ENCODE measurements around the gene DMGDH.

Gene DMGDH

GRCh38 chr5:79069488-79070349, at the start of gene DMGDH, which contains the start of gene BHMT2:
DMGDH (minus strand) TSS chr5:79069674; CDS start chr5:79069620, 54 bp downstream.
BHMT2 (plus strand) TSS chr5:79069767; CDS start chr5:79069783, 16 bp downstream.
- DNase-seq: peak in 1 of 2 donors; percentile 3

DNA sequence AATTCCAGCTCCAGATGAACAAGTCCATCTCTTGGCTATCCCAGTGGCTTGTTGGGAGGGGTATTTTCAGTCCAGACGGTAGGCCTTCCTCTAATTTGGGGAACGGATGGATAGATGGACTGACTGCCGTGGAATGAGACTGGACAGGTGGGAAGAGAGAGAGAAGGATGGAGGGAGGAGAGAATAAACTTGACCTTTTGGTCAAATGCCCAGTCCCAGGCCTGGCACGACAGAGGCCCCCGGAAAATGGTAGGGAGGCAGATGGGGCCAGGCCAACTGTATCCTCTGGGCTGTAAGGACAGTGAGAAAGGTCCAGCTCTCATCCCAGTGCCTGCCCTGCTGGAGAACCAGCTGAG, 43.2 kb upstream of the DMGDH start:
- DNase-seq: no peak

GRCh38 chr5:79111960-79112702, 42.7 kb upstream of the DMGDH start:
- no peak for DNase-seq

- no peak for DNase-seq
Observed at GRCh38 chr5:79111387-79111959, 42.0 kb upstream of the DMGDH start, which contains the start of gene BHMT. BHMT (plus strand) TSS chr5:79111809; CDS start chr5:79111886, 77 bp downstream.

GRCh38 chr5:79109527-79110492, 40.3 kb upstream of the DMGDH start:
- peak; percentile 38 to 42 for DNase-seq

DNA sequence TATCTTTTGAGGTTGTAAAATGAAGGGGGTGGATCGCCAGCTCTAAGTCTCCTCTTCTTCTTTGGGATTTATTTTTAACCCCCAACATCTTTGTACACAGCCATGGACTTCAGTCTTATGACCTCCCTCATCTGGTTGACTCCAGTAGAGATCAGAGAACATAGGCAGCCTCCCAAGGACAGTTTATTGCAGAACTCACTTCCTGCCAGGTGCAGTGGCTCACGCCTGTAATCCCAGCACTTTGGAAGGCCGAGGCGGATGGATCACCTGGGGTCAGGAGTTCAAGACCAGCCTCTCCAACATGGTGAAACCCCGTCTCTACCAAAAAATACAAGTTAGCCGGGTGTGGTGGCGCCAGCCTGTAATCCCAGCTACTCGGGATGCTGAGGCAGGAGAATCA, 39.3 kb upstream of the DMGDH start:
- DNase-seq: no peak

DNA sequence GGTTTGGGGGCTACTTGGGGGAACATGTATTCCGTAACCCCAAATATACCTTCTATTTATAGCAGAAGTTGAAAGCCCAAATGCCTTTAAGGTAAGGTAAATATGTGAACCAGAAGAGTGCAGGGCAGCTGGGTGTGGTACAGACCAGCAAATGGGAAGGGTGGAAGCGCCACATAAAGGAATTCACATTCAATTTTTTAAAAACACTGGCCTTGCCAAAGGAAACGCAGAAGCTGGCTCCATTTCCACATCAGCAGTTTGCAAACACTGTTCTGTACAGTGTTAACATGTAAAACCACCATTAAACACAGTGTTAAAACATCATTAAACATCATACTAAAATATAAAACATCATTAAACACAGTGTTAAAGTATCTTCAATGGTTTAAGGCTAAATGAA, 38.6 kb upstream of the DMGDH start:
- DNase-seq: no peak

GRCh38 chr5:79107020-79107796, 37.7 kb upstream of the DMGDH start:
- no peak for DNase-seq

- DNase-seq: no peak
Observed at GRCh38 chr5:79105868-79106267, 36.4 kb upstream of the DMGDH start.

GRCh38 chr5:79093762-79094161, 24.3 kb upstream of the DMGDH start:
- no peak for DNase-seq

DNA sequence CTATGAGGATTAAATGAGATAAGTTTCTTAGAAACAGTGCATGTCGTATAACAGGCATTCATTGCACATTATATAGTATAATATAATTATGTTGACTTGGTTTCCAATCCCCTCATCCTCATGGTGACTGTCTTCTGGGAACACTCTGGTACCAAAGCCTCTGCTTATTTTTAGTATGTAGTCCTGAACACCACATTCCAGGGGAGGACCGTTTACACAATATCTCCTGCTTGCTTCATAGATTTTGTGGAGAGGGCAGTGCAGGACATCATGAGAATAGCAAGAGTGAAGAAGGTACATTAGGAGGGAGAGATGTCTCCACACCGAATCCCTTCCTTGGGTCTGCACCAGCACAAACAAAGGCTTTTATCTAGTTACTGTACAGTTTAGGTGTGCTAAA, 21.6 kb upstream of the DMGDH start:
- DNase-seq: no peak

DNA sequence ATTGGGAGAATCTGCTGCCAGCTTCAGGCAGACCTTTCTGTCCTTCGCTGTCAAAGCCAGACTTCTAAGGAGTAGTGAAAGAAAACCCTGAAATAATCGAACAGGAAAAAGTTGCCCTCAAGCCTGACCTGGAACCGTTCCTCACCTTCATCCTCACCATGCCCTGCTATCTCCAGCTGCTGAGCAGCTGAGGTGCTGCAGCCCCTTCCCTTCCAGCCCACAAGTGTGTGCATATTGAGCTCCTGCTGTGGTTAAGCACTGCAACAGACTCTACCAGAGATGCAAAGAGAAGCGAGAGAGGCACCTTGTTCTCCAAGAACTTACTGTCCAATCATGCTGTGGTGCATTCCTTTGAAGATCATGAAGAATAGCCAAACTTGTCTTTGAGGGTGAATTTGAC, 19.0 kb upstream of the DMGDH start:
- no peak for DNase-seq

DNA sequence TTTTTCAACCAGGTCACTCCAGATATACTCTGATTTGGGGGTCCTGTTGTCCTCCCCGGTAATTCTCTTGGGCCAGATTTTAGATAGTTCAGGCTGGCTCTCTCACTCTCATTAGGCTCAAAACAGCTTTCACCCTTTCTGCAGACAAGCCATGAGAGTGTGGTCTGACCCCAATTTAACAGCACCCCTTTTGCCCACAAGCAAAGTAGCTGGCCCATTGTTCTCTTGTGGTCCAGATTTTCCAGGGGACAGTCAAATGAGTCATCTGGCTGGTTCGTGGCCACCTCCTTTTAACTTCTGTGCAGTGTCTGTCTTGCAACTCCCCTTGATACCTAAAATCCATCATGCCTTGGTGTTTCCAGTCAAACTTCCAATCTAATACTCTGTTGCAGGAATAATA, 16.6 kb upstream of the DMGDH start:
- no peak for DNase-seq

DNA sequence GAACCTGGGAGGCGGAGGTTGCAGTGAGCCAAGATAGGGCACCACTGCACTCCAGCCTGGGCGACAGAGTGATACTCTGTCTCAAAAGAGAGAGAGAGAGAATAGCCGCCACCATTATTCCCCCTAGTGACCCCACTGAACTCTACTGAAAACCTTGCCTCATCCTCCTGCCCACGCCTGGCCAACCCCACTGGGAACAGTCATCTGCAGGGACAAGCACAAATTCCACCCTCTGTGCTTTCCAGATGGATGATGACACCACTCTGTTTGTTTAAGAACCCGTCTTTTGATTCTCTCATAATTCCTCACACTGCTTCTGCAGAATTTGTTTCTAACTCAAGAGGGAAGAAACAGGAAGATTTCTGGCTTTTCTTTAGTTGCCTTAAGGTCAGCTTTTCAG, 12.3 kb upstream of the DMGDH start:
- DNase-seq: no peak

GRCh38 chr5:79080804-79081203, 11.3 kb upstream of the DMGDH start:
- DNase-seq: no peak

DNA sequence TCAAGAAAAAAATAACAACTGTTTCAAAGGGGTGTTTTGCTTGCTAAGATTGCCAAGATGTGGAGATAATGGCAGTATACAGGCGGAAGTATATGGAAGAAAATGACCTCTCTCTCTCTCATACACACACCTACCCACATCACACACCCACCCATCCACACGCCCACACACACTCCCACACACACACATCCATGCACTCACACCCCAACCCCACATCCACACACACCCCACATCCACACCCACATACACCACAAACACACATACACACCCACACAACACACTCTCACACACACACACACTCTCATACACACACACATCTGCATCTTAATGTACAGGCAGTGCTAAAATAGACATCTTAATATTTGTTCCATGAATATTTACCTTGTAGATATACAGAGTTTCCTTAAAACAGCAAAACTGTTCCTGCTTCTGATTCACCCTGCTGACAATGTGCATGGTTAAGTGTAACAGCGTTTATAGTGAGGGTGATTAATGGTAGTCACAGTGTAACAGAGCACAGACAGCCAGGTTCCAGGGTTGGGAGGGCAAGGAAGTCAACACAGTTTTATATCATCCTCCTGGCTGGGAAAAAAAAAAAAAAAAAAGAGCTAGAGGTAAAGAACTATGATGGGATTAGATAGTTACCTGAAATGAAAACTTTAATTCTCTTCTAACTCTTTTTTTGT, 8.3 kb upstream of the DMGDH start:
- DNase-seq: no peak

GRCh38 chr5:79076819-79077218, 7.3 kb upstream of the DMGDH start:
- DNase-seq: no peak

DNA sequence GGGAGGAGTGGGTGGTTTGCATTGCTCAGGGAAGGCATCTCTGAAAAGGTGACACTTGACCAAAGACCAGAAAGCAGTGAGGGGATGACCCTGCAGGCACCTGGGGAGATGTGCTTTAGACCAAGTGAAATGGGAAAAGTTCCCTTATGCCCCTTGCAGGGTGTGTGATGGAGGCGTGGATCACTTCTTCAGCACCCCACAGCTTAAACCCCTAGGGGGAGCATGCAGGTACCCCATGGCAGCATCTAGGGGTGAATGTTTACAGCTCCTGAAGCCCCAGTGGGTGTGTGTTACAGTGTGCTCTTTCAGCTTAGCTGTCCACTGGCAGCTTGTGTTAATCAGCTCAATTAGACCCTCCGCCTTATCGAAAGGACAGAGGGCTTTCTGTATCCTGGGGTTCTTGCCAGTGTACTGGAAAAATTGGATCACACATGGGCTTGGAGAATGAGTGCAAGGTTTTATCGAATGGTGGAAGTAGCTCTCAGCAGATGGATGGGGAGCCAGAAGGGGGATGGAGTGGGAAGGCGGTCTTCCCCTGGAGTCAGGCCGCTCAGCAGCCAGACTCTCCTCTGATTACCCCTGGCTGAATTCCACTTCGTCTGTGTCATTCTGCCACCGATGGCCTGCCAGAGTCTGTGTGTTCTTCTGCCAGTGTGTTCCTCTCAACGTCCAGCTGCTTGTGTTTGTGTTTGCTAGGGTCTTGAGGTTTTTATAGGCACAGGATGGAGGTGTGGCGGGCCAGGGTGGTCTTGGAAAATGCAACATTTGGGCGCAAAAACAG, 6.4 kb upstream of the DMGDH start:
- no peak for DNase-seq

DNA sequence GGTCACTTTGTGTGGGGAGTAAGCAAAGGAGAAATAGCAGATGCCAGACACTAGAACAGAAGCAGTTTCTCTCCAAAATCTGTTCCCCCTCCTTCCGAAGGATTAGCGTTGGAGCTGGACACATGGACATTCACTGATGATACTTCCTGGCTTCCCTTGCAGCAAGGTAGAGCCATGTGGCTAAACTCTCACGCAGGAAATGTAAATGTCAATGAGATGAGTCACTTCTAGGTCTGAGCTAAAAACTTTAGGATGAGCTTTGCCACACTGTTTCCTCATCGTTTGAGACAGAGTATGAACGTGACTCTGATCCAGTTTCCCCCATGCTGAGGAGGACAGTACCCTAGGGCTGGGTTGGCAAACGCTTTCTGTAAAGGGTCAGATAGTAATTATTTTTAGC, 5.2 kb upstream of the DMGDH start:
- DNase-seq: no peak

GRCh38 chr5:79070350-79070667, 835 bp upstream of the DMGDH start:
- DNase-seq: no peak

Measured in stimulated activated CD4-positive, alpha-beta T cell treated with anti-CD3 and anti-CD28 coated beads, Interleukin-2, amount 100 ng/mL, for 24 hours (primary cell).